Muscle layer of colon (tissue), 2 donors: ENCODE measurements around the gene WDR6.

ENCODE experiments used
- H3K27ac ChIP-seq: one replicate; pipeline ENCODE4 v1.7.0; 2013; ENCODE audit warnings: low read depth, mild to moderate bottlenecking, low read length, moderate library complexity
- H3K27me3 ChIP-seq, 2 donors: one replicate each; pipeline ENCODE4 v1.7.0; 2013; ENCODE audit warnings: low read length in 2 of 2, mild to moderate bottlenecking in 2 of 2; ENCODE audit not compliant: insufficient read depth in 2 of 2, control insufficient read depth in 1 of 2
- H3K36me3 ChIP-seq: one replicate; pipeline ENCODE4 v1.7.0; 2013; ENCODE audit warnings: mild to moderate bottlenecking, low read length; ENCODE audit not compliant: insufficient read depth
- H3K4me1 ChIP-seq: one replicate; pipeline ENCODE4 v1.7.0; 2013; ENCODE audit warnings: mild to moderate bottlenecking, low read length; ENCODE audit not compliant: insufficient read depth
- H3K4me3 ChIP-seq, 2 donors: one replicate each; pipeline ENCODE4 v1.7.0; 2013; ENCODE audit warnings: low read length in 2 of 2, low read depth in 1 of 2, mild to moderate bottlenecking in 1 of 2, moderate library complexity in 1 of 2
- H3K9ac ChIP-seq: one replicate; pipeline ENCODE4 v1.7.0; 2013; ENCODE audit warnings: low read length
- H3K9me3 ChIP-seq: one replicate; pipeline ENCODE4 v1.7.0; 2013; ENCODE audit warnings: mild to moderate bottlenecking, low read length
- donor health status: abdominal sarcoma.
- donor health status: Adenocarcinoma of cecum.

WDR6 gene

DNA sequence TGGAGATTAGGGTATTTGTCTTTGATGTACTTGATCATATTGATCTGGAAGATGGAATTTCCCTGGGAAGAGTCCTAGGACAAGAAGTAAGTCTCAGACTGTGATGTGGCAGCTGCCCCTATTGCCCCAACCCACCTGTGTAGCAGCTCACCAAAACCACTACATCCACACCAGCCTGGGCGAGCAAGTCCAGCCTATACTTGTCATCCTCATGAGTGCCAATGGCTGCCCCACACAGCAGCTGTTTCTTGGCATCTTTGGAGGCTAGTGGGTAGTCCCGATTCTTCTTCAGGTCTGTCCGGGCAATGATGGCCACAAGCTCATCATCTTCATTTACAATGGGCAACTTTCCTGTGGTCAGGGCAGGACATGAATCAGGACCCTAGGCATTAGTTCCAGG, 19.3 kb downstream of the WDR6 start:
- H3K9me3 ChIP-seq = no peaks in the 10 kb centered on the region
- no peak overlapping the region for H3K4me3 ChIP-seq
- peaks cover 30% of the 10 kb centered on the region for H3K4me1 ChIP-seq
- no peak overlapping the region for H3K9ac ChIP-seq
- no peaks in the 10 kb centered on the region for H3K27me3 ChIP-seq
- H3K36me3 ChIP-seq = peaks cover 59% of the 10 kb centered on the region
- H3K27ac ChIP-seq = no peak overlapping the region

DNA sequence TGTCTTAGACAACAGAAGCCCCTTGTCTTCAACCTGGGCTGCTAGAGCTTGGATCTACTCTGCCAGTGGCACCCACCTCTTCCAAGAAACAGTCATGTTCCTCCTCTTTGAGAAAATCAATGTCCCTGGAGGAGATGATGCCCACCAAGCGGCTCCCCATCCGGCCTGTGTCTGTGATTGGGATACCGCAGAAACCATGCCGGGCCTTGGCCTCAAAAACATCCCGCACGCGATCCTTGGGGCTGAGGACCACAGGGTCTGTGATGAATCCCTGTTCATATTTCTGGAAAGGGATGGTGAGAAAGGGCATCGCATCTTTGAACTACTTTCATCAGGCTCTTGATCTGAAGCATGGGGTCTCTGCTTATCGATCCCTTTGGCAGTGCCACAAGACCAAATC, 20.4 kb downstream of the WDR6 start:
- Histone ChIP-seq H3K9ac (no peak overlapping the region), H3K36me3 (peaks cover 70% of the 10 kb centered on the region), H3K4me1 (peaks cover 30% of the 10 kb centered on the region)

DNA sequence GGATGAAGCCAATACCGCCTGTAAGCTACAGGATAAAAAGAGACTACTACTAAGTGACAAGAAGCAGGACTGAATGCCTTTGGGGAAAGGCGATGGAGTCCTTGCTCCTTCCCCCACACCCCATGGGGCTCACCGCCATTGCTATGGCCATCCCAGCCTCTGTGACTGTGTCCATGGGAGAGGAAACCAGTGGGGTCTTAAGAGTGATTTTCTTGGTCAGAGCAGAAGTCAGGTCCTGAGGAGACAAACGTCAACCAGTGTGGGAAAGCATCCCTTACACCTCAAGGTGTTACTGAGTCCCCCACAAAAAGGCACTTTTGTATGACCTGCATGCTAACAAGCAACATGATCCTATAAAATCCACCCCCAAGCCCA, 21.1 kb downstream of the WDR6 start:
- peak overlapping the region; percentile 75 for H3K27ac ChIP-seq
- peaks cover 28% of the 10 kb centered on the region for H3K4me1 ChIP-seq
- peaks cover 71% of the 10 kb centered on the region for H3K36me3 ChIP-seq

More for the DNA sequence above, 20.4 kb downstream of the WDR6 start:
- no peaks in the 10 kb centered on the region for H3K9me3 ChIP-seq
- no peaks in the 10 kb centered on the region for H3K27me3 ChIP-seq
- no peak overlapping the region for H3K4me3 ChIP-seq
- no peak overlapping the region for H3K27ac ChIP-seq

DNA sequence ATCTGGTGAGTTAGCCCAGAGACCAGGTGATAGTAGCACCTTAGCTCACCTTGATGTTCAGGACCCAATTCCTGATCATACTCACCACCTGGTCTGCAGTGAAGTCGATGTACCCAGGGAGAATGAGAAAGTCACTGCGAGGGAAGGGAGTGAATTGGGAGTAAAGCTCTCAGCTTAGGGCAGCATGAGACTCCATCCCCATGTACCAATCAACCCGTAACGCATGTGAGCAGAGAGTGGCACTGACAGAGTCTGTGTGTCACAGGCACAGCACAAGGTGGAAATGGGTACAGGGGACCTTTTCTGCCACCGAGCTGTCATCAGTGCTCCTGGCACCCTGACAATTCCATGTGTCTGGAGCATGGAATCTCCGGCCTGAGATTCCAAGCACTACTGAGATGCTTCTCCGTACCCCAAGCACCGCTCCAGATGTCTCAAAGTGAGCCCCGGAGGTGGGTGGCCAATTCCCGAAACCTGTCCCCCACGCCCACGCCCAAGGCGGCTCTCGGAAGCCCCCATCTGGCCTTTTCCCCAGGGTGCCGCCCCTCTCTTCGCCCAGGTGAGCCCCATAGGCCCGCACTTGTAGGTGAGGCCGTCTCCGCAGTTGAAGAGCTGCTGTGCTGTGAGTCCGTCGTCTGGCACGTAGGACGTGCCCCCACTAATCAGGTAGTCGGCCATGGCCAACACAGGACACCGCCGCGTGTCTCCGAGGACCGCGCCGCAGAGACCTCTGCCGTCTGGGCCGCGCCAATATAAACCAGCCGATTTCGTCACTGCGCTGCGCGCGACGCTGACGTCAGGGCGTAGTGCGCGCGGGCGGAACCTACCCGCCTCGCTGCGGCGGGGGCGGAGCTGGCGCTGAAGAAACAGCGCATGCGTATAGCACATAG, 21.7 kb downstream of the WDR6 start, which contains the start of gene IMPDH2:
Gene IMPDH2, minus strand, starts transcription at position 726 of the 890 bp plus-strand sequence. Its CDS starts 48 bp downstream, at position 678.
- peak within 1 kb of the TSS; percentile 86 to 91 for H3K4me3 ChIP-seq
- H3K27ac ChIP-seq = peak within 1 kb of the TSS; percentile 75
- no peaks in the 10 kb centered on the region for H3K9me3 ChIP-seq
- H3K36me3 ChIP-seq = peaks cover 66% of the 10 kb centered on the region
- H3K27me3 ChIP-seq = no peaks in the 10 kb centered on the region
- peak within 1 kb of the TSS; percentile 89 for H3K9ac ChIP-seq
- peaks cover 24% of the 10 kb centered on the region for H3K4me1 ChIP-seq

More for the DNA sequence above, 21.1 kb downstream of the WDR6 start:
- H3K27me3 ChIP-seq = no peaks in the 10 kb centered on the region
- peak overlapping the region in 1 of 2 donors; percentile 91 for H3K4me3 ChIP-seq
- H3K9me3 ChIP-seq = no peaks in the 10 kb centered on the region
- H3K9ac ChIP-seq = peak overlapping the region; percentile 89

DNA sequence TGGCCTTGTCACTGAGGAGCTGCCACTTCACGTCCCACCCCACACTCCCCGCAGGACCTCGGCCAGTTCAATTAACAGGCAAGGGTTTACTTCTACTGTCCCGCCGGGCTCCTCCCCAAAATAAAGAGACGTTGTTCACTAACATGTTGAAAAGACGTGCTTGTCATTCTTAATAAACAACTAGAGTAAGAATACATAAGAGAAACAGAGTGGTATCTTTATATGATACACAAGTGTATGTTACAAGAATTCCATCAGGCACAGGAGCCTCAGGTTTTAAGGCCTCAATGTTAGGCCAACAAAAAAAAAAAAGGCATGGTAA, 22.3 kb downstream of the WDR6 start:
- H3K36me3 ChIP-seq = peaks cover 62% of the 10 kb centered on the region
- peak overlapping the region; percentile 7 to 91 for H3K4me3 ChIP-seq
- H3K9me3 ChIP-seq = no peaks in the 10 kb centered on the region
- peak overlapping the region; percentile 40 for H3K9ac ChIP-seq
- peak overlapping the region; percentile 61 for H3K27ac ChIP-seq
- H3K4me1 ChIP-seq = peaks cover 24% of the 10 kb centered on the region
- H3K27me3 ChIP-seq = no peaks in the 10 kb centered on the region

DNA sequence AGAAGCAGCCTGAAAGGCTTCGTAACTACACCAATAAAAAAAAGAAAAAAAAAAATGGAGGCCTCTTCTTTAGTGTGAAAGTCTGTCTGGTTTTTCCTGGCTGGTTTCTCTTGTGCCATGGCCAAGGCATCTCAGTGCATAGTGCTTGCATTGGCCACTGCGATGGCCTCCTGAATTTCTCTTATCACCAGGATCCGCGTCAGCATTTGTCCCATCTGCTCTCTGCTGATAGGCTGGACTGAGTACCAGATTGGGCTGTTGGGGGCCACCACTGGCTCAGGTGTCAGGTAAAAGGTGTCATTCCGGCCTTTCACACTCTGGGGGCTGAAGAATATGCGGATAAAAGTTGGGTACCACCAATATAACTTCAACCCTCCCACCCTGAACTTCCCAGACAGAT, 23.1 kb downstream of the WDR6 start:
- H3K36me3 ChIP-seq = peaks cover 60% of the 10 kb centered on the region
- no peak overlapping the region for H3K27ac ChIP-seq

DNA sequence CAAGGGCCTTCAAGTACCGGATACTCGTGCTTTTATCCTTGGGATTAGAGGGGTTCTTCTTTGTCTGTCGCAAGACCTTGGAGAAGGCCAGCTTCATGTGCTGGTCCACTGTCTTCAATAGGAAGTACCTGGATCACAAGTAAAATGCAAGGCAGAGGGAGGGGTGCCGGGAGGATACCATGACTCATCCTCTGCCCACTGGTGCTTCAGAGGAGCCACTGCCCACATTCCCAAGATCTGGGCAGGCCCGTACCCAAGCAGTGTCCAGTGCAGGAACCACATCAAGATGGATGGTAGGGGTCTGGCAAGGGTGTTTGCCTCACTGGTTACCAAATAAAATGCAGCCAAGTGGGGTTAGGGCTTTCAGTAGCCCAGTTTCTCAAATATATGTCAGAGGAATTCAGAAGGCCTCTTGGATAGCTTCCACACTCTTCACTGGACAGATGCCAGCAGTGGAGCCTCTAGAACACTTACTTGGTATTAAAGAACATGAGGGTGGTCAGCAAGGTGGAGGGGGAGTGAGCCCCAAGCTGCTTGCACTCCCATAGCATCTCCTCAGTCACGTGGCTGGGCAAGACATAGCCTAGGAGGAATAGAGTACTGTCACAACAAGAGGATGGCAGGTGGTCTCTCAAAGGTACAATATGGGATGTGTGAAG, 25.6 kb downstream of the WDR6 start:
- H3K9ac ChIP-seq = no peak overlapping the region
- H3K27me3 ChIP-seq = no peaks in the 10 kb centered on the region
- no peak overlapping the region for H3K27ac ChIP-seq

More for the DNA sequence above, 23.1 kb downstream of the WDR6 start:
- peaks cover 24% of the 10 kb centered on the region for H3K4me1 ChIP-seq
- no peaks in the 10 kb centered on the region for H3K9me3 ChIP-seq
- H3K27me3 ChIP-seq = no peaks in the 10 kb centered on the region
- H3K9ac ChIP-seq = peak overlapping the region; percentile 40
- H3K4me3 ChIP-seq = no peak overlapping the region

DNA sequence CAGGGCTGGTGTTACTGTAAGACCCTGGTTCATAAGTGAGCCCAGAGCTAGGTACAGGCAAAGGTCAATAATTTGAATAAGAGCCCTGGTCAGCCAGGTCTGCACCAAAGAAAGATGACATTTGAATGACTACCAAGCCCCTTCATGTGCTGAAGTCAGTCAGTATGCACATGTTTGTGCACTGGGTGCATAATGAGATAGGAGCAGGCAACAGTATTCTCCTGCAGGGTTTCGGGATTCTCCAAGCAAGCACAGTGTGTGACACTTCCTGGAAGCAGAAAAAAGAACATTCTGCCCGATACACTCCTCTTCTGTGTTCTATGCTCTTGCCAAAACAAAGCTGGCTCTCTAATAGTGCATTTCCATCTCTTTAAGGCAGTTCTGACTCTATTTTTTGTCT, 27.5 kb downstream of the WDR6 start:
- Histone ChIP-seq H3K4me1 (peaks cover 6% of the 10 kb centered on the region), H3K36me3 (peaks cover 45% of the 10 kb centered on the region), H3K27me3 (no peaks in the 10 kb centered on the region), H3K9ac (no peak overlapping the region), H3K4me3 (no peak overlapping the region), H3K27ac (no peak overlapping the region), H3K9me3 (no peaks in the 10 kb centered on the region)

More for the DNA sequence above, 25.6 kb downstream of the WDR6 start:
- H3K4me1 ChIP-seq = peaks cover 22% of the 10 kb centered on the region
- no peaks in the 10 kb centered on the region for H3K9me3 ChIP-seq
- H3K36me3 ChIP-seq = peaks cover 45% of the 10 kb centered on the region
- no peak overlapping the region for H3K4me3 ChIP-seq

DNA sequence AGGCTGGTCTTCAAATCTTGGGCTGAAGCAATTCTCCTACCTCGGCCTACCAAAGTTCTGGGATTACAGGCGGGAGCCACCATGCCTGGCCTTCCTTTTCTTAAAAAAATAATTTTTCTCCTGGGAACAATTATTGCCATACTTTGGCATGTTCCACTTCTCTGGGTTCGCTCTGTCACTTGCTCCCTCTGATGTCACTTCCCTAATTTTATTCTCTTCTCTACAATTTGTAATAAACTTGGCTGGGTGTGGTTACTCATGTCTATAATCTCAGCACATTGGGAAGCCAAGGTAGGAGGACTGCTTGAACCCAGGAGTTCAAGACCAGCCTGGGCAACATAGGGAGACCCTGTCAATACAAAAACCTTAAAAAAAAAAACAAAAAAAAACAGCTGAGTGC, 28.1 kb downstream of the WDR6 start:
- H3K36me3 ChIP-seq = peaks cover 46% of the 10 kb centered on the region
- no peaks in the 10 kb centered on the region for H3K9me3 ChIP-seq
- H3K27ac ChIP-seq = no peak overlapping the region
- no peak overlapping the region for H3K4me3 ChIP-seq
- H3K27me3 ChIP-seq = no peaks in the 10 kb centered on the region
- H3K9ac ChIP-seq = no peak overlapping the region
- peaks cover 5% of the 10 kb centered on the region for H3K4me1 ChIP-seq

DNA sequence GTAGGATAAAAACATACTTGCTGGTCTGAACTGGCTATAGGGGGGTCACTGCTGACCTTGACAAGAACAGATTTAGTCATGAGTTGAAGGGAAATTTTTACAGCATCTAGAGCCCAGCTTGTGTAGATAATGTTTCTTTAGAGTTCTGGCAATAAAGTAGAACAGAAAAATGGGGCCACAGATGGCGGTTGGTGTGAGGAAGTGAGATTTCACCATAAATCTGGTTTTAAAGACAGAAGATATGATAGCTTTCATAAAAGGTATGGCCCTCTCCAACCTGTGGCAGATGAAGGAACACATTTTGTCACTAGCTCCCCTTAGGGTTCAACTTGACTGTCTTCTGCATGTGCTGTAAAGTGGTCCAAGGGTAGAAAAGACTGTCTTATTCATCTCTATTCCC, 46.4 kb downstream of the WDR6 start:
- H3K27me3 ChIP-seq = no peaks in the 10 kb centered on the region
- no peak overlapping the region for H3K9ac ChIP-seq
- H3K9me3 ChIP-seq = no peaks in the 10 kb centered on the region
- H3K27ac ChIP-seq = no peak overlapping the region
- H3K4me1 ChIP-seq = no peaks in the 10 kb centered on the region
- no peak overlapping the region for H3K4me3 ChIP-seq
- peaks cover 40% of the 10 kb centered on the region for H3K36me3 ChIP-seq

DNA sequence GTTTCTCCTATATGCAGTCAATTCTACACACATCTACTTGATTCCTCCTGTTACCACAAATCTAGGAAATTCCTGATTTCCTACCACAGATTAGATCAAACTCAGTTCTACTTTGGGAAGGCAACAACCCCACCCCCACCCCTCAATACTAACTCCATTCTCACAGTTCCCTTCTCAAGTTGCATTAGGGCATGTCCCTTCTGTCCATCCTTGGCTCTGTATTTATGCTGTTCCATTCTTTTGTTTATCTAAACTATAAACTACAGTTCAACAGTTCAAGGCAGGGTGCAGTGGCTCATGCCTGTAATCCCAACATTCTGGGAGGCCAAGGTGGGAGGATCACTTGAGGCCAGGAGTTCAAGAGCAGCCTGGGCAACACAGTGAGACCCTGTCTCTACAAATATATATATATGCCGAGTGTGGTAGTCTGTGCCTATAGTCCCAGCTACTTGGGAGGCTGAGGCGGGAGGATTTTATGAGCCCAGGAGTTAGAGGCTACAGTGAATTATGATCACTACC, 47.2 kb downstream of the WDR6 start:
- no peaks in the 10 kb centered on the region for H3K4me1 ChIP-seq
- no peak overlapping the region for H3K9ac ChIP-seq
- no peak overlapping the region for H3K4me3 ChIP-seq
- no peaks in the 10 kb centered on the region for H3K9me3 ChIP-seq
- peaks cover 40% of the 10 kb centered on the region for H3K36me3 ChIP-seq
- no peak overlapping the region for H3K27ac ChIP-seq
- H3K27me3 ChIP-seq = no peaks in the 10 kb centered on the region
